Fibroblast of mammary gland (primary cell): ENCODE results near the gene SNX24.
A peak's percentile ranks its signal among the peaks of the same experiment; 100 is the strongest.

ENCODE experiments used
- DNase-seq: peaks from one replicate; pipeline ENCODE4 v3.0.0-alpha.2; 2010; ENCODE audit warnings: low read depth
- H3K4me3 ChIP-seq: 2 replicates; pipeline ENCODE4 v1.5.1; 2011; ENCODE audit warnings: low read depth, mild to moderate bottlenecking, low read length, moderate library complexity; ENCODE audit not compliant: control insufficient read depth
- CTCF ChIP-seq: conservative IDR thresholded peaks from 2 replicates; pipeline ENCODE4 v1.5.1; 2011; ENCODE audit warnings: low read depth, low read length, inconsistent platforms; ENCODE audit not compliant: control insufficient read depth, insufficient read depth

Gene SNX24

GRCh38 chr5:122845229-122846050 lies at the start of gene SNX24:
Gene SNX24, plus strand, starts transcription at chr5:122845613. Its CDS starts 21 bp downstream, at chr5:122845634.
- TF ChIP-seq CTCF: no peak
- peak; percentile 61 for DNase-seq
- H3K4me3 ChIP-seq: peak within 1 kb of the TSS; percentile 68

DNA sequence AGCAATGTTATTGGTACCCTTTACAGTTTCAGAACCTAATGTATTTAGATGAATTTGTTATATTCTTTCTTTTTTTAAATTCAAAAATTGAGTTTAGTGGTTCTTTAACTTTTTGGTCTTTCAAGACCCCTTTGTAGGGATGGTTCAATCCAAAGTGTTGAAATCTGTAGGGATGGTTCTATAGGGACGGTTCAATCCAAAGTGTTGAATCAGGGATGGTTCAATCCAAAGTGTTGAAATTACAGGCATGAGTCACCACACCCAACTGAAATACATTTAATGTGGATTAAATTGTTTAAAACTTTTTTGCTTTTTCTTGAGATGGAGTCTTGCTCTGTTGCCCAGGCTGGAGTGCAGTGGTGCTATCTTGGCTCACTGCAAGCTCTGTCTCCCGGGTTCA lies 39.9 kb upstream of the SNX24 start:
- DNase-seq: peak; percentile 70
- no peak for TF ChIP-seq CTCF
- H3K4me3 ChIP-seq: no peak overlapping the region

DNA sequence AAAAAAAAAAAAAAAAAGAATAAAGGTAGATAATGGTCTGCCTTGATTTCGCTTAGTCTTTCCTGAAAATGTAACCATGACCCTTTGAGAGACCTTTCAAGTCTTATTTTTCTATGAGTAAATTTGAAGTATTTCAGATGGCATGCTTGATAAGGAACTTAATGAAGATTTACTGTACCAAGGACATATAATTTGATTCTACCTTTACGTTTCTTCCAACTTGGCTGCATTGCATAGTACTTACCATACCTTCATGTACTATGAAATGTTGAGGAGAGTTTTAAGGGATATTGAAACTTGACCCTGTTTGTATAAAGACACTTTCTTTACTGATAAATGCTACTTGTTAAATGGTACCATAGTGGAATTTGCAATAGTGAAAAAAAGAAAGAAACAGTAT lies 35.0 kb upstream of the SNX24 start:
- TF ChIP-seq CTCF: no peak
- no peak for DNase-seq
- H3K4me3 ChIP-seq: no peak overlapping the region

DNA sequence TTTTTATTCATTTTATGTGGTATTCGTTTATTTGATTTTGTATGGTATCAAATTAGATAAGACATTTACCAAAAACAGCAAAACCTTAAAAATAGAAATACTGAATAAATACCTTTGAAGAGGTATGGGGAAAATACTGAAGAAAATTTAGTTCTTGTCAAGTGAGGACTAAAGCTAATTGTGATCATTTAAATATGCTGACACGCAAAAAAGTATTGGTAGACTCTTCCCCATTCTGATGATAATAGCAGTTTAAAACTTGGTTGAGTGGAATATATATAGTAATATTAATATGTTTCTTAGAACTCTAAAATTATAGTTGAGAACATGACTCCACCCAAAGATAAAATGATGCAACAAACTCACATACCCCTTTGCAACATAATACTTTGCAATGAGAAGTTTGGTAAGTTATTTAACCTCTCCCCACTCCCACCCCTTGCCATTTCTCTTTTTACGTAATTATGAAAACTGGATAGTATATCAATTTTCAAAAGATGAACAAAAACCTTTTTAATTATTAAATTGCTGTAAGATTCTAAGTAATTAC lies 30.1 kb upstream of the SNX24 start:
- DNase-seq: no peak
- H3K4me3 ChIP-seq: no peak overlapping the region
- no peak for TF ChIP-seq CTCF

DNA sequence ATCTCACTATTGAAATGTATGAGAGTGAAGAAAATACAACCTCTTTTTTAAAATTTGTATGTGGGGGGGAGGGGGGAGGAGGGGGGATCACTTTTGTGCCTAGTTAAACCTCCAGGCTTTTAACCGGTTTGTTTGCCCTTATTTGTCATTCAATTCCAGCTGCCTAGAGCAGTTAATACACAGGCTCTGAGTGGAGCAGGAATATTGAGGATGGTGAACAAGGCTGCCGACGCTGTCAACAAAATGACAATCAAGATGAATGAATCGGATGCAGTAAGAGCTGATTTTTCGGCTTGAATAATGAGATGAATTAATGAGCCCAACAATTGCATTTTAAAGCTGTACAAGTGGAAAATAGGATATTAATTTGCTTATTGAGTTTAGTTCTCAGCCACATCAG lies 28.7 kb upstream of the SNX24 start:
- DNase-seq: no peak

GRCh38 chr5:122831984-122832383 lies 13.4 kb upstream of the SNX24 start:
- H3K4me3 ChIP-seq: no peak overlapping the region
- no peak for DNase-seq
- TF ChIP-seq CTCF: no peak

More for the DNA sequence above, 28.7 kb upstream of the SNX24 start:
- no peak overlapping the region for H3K4me3 ChIP-seq
- no peak for TF ChIP-seq CTCF
